ENCODE data around the gene GPR146. TPM values are rescaled to one million over a fixed set of nuclear protein-coding genes. Genes with fewer than 3 reads are reported as not detected.

Gene GPR146
- total and polyA plus RNA-seq, 9 of the 15 experiments (the other 6 are each of a cell fraction or from before 2014, with no cell fraction given) = 0.22 to 3.6 (median 0.64) TPM; not detected in 2

DNA sequence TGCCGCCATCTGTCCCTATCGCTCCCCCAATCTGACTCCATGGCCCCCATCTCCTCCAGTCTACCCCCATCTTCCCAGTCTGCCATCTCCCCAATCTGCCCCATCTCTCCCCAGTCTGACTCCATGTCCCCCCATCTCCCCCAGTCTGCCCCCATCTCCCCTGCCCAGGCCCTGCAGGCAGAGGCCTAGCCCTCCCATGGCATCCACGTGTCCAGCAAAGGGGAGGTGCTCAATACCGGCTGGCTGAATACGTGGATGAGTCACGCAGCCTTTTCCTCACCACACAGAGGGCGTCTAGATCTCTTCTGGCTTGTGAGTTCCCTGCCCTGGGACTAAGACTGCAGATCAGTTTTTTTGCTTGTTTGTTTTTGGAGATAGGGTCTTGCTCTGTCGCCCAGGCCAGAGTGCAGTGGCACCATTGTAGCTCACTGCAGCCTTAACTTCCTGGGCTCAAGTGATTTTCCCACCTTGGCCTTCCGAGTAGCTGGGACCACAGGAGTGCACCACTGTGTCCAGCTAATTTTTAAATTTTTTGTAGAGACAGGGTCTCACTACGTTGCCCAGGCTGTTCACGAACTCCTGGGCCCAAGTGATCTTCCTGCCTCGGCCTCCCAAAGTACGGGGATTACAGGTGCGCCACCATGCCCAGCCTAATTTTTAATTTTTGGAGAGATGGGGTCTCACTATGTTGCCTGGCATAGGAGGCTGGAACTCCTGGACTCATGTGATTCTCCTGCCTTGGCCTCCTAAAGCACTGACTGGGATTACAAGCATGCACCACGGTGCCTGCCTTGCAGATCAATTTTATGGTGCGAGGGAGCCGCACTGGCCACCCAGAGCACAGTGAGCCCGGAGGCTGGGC is 15.3 kb upstream of the GPR146 start (continued):
- TF ChIP-seq KDM5B (IDR thresholded peaks at IDR 0.05; ENCODE audit: insufficient replicate concordance, low read depth, low read length) (peak; percentile 71), MEF2A (IDR thresholded peaks at IDR 0.05; ENCODE audit: control insufficient read depth, low read depth, low read length) (no peak), STAT5A (IDR thresholded peaks at IDR 0.05; ENCODE audit: borderline replicate concordance, low read length) (no peak), DPF2 (IDR thresholded peaks at IDR 0.05) (peak; percentile 84), ZNF696 (CRISPR knock-in tag; conservative IDR thresholded peaks at IDR 0.05) (no peak), TEAD2 (tag; IDR thresholded peaks at IDR 0.05) (no peak), BACH1 (tag; IDR thresholded peaks at IDR 0.05) (no peak), ZNF253 (CRISPR knock-in tag; conservative IDR thresholded peaks at IDR 0.05) (no peak), SP2 (IDR thresholded peaks at IDR 0.05; ENCODE audit: extremely low read depth, low read depth, low read length, poor library complexity, severe bottlenecking) (no peak), CBX2 (IDR thresholded peaks at IDR 0.05; ENCODE audit: insufficient read depth, low read length, poor library complexity, severe bottlenecking) (no peak), TAF15 (IDR thresholded peaks at IDR 0.05; ENCODE audit: low read depth, low read length) (no peak), ZNF217 (CRISPR knock-in tag; IDR thresholded peaks at IDR 0.05) (no peak), GATAD2B (IDR thresholded peaks at IDR 0.05; ENCODE audit: borderline replicate concordance) (no peak), TAL1 (IDR thresholded peaks at IDR 0.05) (no peak), AFF4 (CRISPR knock-in tag; IDR thresholded peaks at IDR 0.05) (no peak), DACH1 (IDR thresholded peaks at IDR 0.05; ENCODE audit: partially characterized antibody) (no peak), JUN (IDR thresholded peaks at IDR 0.05; ENCODE audit: borderline replicate concordance, low read depth, low read length) (peak; percentile 93), JUN (CRISPR knock-in tag; IDR thresholded peaks at IDR 0.05; ENCODE audit: borderline replicate concordance) (no peak), ESRRA (IDR thresholded peaks at IDR 0.05; ENCODE audit: borderline replicate concordance, low read depth) (0 out of 2 replicates have a peak, but pooled peaks have one; percentile 14), CREM (IDR thresholded peaks at IDR 0.05; ENCODE audit: low read depth) (peak; percentile 73; the same call in 1 of the 2 replicates), ZSCAN29 (IDR thresholded peaks at IDR 0.05) (no peak), NFRKB (IDR thresholded peaks at IDR 0.05; ENCODE audit: low read depth) (peak; percentile 69; the same call in 1 of the 2 replicates)
- TF ChIP-seq, protein P1, sequence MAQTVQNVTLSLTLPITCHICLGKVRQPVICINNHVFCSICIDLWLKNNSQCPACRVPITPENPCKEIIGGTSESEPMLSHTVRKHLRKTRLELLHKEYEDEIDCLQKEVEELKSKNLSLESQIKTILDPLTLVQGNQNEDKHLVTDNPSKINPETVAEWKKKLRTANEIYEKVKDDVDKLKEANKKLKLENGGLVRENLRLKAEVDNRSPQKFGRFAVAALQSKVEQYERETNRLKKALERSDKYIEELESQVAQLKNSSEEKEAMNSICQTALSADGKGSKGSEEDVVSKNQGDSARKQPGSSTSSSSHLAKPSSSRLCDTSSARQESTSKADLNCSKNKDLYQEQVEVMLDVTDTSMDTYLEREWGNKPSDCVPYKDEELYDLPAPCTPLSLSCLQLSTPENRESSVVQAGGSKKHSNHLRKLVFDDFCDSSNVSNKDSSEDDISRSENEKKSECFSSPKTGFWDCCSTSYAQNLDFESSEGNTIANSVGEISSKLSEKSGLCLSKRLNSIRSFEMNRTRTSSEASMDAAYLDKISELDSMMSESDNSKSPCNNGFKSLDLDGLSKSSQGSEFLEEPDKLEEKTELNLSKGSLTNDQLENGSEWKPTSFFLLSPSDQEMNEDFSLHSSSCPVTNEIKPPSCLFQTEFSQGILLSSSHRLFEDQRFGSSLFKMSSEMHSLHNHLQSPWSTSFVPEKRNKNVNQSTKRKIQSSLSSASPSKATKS (CRISPR knock-in tag; IDR thresholded peaks at IDR 0.05) = no peak
